ENCODE results near the gene IRF4. TPM values are rescaled to one million over a fixed set of nuclear protein-coding genes. Genes with fewer than 3 reads are reported as not detected.
A peak's percentile ranks its signal among the peaks of the same experiment; 100 is the strongest.

IRF4 gene
- total and polyA plus RNA-seq, 10 donors = 8.7 to 91.3 (median 46.3) TPM

DNA sequence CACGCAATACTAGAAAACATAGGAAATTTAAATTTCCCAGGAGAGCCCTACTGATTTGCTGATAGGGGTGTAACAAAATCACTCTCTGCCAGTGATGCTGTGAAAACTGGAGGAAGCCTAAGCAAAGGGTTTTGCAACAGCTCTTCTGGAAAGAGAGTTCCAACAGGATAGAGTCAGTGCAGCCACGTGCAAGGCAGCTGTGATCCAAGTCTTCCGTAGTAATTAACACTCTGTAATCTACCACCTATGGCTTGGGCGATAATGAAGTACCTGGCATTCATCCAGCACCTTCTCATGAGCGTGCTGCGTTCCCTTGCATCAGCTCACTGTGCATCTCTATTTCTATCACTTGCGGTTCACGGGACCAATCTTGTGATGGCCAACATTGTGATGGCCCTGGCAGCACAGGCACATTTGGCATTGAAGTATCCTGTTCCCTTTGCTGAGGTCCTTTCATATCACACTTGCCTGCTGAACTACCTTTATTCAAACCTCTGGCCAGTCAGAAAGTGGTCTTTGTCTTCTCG lies 48.2 kb downstream of the IRF4 start:
- WGBS, 5 donors = 82 to 87% (median 87%) methylated on average over 9 of the region's 9 CpGs
- intact Hi-C loops (cut with DNase I; ENCODE audit: low total_unique reads) = no loop called here

DNA sequence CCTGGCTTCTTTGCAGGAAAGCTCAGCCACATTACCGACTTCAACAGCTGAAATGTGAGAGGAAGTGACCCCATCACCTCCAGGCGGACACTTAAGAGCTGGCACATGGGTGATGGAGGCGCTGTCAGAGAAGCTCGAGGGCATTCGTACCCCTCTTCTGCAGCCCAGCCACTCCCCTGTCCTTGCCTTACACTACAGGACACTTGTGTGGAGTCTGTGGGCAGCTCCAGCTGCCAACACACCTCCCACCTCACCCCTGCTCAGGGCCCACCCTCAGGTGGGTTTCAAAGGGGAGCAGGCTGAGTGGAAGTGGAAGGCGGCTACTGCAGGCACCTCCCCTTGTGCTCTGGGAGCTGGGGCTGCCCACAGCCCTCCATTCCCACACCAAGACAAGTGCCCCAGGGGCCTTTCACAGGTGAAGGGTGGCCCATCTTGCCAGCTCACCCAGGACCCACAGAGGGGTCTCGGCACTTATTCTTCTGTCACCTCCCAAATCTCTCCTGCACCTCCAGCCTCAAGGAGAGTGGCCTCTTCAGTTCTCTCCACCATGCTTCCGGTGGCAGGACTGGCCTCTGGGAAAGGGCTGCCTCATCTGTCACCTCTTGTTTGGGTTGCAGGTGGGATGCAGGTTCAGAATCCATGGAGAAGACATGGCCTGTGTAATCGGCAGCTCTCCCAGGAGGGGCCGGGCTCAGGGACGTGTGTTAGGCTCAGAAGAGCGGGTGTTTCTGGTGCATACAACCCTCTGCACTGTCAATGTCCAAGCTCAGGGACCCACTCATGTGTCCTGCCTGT lies 49.8 kb downstream of the IRF4 start:
- Histone ChIP-seq H3K9me3 (no peaks in the 10 kb centered on the region), H3K27me3 (replicated peaks in 1 of 7) (peaks cover 0 to 6% (median 0%) of the 10 kb centered on the region in 7 donors), H3K4me1 (peaks cover 0 to 15% (median 1%) of the 10 kb centered on the region in 6 donors), H3K27ac (no peak overlapping the region), H3K36me3 (no peaks in the 10 kb centered on the region), H3K4me3 (no peak overlapping the region)
- TF ChIP-seq POLR2AphosphoS5 (IDR thresholded peaks at IDR 0.05) (no peak), POLR2A (IDR thresholded peaks at IDR 0.05) (no peak)
- TF ChIP-seq, protein P1, sequence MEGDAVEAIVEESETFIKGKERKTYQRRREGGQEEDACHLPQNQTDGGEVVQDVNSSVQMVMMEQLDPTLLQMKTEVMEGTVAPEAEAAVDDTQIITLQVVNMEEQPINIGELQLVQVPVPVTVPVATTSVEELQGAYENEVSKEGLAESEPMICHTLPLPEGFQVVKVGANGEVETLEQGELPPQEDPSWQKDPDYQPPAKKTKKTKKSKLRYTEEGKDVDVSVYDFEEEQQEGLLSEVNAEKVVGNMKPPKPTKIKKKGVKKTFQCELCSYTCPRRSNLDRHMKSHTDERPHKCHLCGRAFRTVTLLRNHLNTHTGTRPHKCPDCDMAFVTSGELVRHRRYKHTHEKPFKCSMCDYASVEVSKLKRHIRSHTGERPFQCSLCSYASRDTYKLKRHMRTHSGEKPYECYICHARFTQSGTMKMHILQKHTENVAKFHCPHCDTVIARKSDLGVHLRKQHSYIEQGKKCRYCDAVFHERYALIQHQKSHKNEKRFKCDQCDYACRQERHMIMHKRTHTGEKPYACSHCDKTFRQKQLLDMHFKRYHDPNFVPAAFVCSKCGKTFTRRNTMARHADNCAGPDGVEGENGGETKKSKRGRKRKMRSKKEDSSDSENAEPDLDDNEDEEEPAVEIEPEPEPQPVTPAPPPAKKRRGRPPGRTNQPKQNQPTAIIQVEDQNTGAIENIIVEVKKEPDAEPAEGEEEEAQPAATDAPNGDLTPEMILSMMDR (IDR thresholded peaks at IDR 0.05 in 8 of 11, conservative IDR thresholded peaks at IDR 0.05 in 3 of 11) = no peak
- intact Hi-C loops (cut with DNase I; ENCODE audit: low total_unique reads) = no loop called here
- WGBS, 5 donors = 76 to 89% (median 85%) methylated on average over 11 to 12 of the region's 12 CpGs
- peak; percentile 58 for DNase-seq

More for the DNA sequence above, 48.2 kb downstream of the IRF4 start:
- Histone ChIP-seq H3K27ac (no peak overlapping the region), H3K27me3 (replicated peaks in 1 of 7) (no peaks in the 10 kb centered on the region), H3K36me3 (no peaks in the 10 kb centered on the region), H3K4me1 (peaks cover 0 to 7% (median 0%) of the 10 kb centered on the region in 6 donors), H3K4me3 (no peak overlapping the region), H3K9me3 (no peaks in the 10 kb centered on the region)
- no peak for DNase-seq
- TF ChIP-seq POLR2A (IDR thresholded peaks at IDR 0.05) = no peak
- TF ChIP-seq, protein P1 (IDR thresholded peaks at IDR 0.05 in 8 of 11, conservative IDR thresholded peaks at IDR 0.05 in 3 of 11) = no peak
- no peak for TF ChIP-seq POLR2AphosphoS5 (IDR thresholded peaks at IDR 0.05)

DNA sequence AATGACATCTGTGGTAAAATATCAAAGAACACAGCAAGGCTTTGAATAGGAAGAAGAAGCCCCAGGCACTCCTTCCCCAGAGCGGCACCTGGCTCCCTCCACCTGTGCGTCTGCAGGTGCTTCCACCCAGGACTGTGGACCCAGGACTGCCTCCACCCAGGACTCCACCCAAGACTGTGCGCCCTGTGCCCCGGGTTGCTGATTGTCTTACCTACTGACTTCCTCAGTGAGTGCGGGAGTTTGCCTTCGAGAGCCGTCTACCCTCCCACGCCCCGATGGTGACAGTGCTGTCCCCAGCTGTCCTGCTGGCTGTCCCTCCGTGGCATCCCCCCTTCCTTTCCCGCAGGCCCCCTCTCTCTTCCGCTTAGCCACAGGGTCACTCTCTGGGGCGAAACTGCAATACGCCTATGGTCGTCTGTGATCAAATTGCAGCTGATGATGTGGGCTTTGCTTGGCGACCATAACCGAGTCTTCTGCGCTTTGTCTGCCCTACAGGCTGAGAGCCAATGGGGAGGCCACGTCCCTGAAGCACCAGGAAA lies 52.1 kb downstream of the IRF4 start:
- Histone ChIP-seq H3K4me3 (no peak overlapping the region), H3K9me3 (no peaks in the 10 kb centered on the region), H3K4me1 (peaks cover 0 to 30% (median 6%) of the 10 kb centered on the region in 6 donors), H3K36me3 (no peaks in the 10 kb centered on the region), H3K27ac (no peak overlapping the region), H3K27me3 (replicated peaks in 1 of 7) (peaks cover 0 to 15% (median 0%) of the 10 kb centered on the region in 7 donors)
- peak; percentile 69 for DNase-seq
- 77 to 88% (median 84%) methylated on average over 16 to 19 of the region's 19 CpGs for WGBS, 5 donors
- TF ChIP-seq POLR2A (IDR thresholded peaks at IDR 0.05) = no peak
- TF ChIP-seq, protein P1 (IDR thresholded peaks at IDR 0.05 in 8 of 11, conservative IDR thresholded peaks at IDR 0.05 in 3 of 11) = no peak
- TF ChIP-seq POLR2AphosphoS5 (IDR thresholded peaks at IDR 0.05) = no peak
- intact Hi-C loops (cut with DNase I; ENCODE audit: low total_unique reads) = no loop called here
